Sigmoid colon (tissue), 4 donors: ENCODE results near the gene ITPR1.

Experiments
- CTCF ChIP-seq, 4 experiments: fragments of 450-650 bp in 3 of 4; fragments of 200-600 bp in 1 of 4; IDR thresholded peaks; one replicate each; pipeline ENCODE4 v1.5.1; 2016 to 2019; ENCODE audit warnings: antibody characterized with exemption in 4 of 4, mild to moderate bottlenecking in 3 of 4, moderate library complexity in 2 of 4
- EP300 ChIP-seq, 4 donors: sonication (generic); formaldehyde crosslinking; IDR thresholded peaks; one replicate each; pipeline ENCODE4 v1.6.1; 2017; ENCODE audit warnings: antibody characterized with exemption in 4 of 4
- POLR2A ChIP-seq, 2 donors: fragments of 450-650 bp; IDR thresholded peaks; one replicate each; pipeline ENCODE4 v1.6.1; 2016; ENCODE audit warnings: antibody characterized with exemption in 2 of 2, mild to moderate bottlenecking in 2 of 2, moderate library complexity in 2 of 2
- POLR2AphosphoS5 ChIP-seq, 4 donors: sonication (generic); formaldehyde crosslinking; IDR thresholded peaks; one replicate each; pipeline ENCODE4 v1.6.1; 2017; ENCODE audit warnings: antibody characterized with exemption in 4 of 4

DNA sequence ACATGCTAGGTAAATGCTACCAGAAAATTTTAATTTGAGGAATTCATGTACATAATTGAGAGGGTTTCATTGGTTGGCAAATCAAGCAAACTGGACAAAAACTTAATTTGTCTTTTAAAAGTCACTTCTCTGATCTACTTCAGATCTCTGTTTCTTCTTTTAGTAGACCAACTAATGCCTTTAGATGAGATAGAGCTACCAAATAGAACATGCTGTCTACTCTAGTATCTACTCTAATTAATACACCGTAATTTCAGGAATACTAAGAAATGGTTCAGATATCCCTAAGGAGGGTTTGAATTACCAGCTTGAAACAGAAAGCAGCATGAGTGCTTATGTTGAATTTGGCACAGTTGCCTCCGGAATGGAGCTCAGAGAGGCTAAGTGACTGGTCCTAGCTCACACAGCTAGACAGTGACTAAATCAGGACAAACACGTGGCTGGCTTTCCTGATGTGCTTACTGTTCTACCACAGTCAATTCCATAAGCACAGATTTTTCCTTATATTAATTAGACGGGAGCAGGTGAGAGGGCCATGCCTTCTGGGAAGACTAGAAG, 225.1 kb downstream of the ITPR1 start:
- TF ChIP-seq POLR2AphosphoS5 (IDR thresholded peaks at IDR 0.05) = no peak
- TF ChIP-seq CTCF (IDR thresholded peaks at IDR 0.05) = no peak
- no peak for TF ChIP-seq POLR2A (IDR thresholded peaks at IDR 0.05)
- no peak for TF ChIP-seq EP300 (IDR thresholded peaks at IDR 0.05)
